ENCODE data around the gene ZNF865.

DNA sequence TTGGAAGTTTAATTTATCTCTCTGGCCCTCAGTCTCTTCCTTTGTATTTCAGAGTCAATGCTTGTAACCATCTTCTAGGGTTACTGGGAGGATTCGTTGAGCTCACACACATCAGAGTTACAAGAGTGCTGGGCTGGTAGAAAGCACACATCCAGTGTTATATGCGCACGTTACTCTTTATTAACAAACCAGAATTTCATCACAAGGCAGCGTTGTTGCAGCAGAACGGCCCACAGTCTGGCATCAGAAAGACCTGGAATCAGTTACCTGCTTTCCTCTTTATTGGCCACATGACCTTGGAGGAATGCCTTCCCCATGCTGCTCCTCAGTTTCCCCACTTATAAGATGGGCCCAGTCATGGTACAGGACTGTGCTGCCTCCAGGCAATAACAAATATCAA is 3.9 kb downstream of the ZNF865 start:
- TF ChIP-seq, protein P1, sequence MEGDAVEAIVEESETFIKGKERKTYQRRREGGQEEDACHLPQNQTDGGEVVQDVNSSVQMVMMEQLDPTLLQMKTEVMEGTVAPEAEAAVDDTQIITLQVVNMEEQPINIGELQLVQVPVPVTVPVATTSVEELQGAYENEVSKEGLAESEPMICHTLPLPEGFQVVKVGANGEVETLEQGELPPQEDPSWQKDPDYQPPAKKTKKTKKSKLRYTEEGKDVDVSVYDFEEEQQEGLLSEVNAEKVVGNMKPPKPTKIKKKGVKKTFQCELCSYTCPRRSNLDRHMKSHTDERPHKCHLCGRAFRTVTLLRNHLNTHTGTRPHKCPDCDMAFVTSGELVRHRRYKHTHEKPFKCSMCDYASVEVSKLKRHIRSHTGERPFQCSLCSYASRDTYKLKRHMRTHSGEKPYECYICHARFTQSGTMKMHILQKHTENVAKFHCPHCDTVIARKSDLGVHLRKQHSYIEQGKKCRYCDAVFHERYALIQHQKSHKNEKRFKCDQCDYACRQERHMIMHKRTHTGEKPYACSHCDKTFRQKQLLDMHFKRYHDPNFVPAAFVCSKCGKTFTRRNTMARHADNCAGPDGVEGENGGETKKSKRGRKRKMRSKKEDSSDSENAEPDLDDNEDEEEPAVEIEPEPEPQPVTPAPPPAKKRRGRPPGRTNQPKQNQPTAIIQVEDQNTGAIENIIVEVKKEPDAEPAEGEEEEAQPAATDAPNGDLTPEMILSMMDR (IDR thresholded peaks at IDR 0.05), result no peak
- no peak for TF ChIP-seq EZH2 (IDR thresholded peaks at IDR 0.05)

All from neural progenitor cell (in vitro differentiated cells).